Measurements from ENCODE around the gene GARIN1A. TPM values are rescaled to one million over a fixed set of nuclear protein-coding genes. Genes with fewer than 3 reads are reported as not detected.
A peak's percentile ranks its signal among the peaks of the same experiment; 100 is the strongest.

GARIN1A gene
- total and polyA plus RNA-seq, 2 of the 8 experiments (the other 6 are each of a cell fraction or from before 2014, with no cell fraction given), result 0.34 TPM; not detected in 1

DNA sequence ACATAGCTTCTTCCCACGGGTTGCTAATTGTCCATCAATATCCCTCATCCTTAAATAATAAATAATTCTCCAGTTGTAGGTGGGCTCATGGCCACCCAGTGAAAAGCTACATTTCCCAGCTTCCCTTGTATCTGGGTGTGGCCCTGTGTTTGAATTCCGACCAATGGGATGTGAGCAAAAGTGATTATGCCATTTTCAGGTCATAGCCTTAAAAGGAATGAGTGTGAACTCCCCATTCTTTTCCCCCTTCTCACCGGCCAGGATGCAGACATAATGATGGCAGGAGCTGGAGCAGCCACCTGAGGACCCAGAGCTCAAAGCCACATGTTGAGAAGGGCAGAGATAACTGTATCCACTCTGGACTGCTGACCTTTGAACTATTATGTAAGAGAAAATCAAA is 36.7 kb downstream of the GARIN1A start (continued):
- TF ChIP-seq, protein P1, sequence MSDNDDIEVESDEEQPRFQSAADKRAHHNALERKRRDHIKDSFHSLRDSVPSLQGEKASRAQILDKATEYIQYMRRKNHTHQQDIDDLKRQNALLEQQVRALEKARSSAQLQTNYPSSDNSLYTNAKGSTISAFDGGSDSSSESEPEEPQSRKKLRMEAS (IDR thresholded peaks at IDR 0.05), result peak; percentile 7; the same call in 1 of the 2 replicates
- TF ChIP-seq, protein P2, sequence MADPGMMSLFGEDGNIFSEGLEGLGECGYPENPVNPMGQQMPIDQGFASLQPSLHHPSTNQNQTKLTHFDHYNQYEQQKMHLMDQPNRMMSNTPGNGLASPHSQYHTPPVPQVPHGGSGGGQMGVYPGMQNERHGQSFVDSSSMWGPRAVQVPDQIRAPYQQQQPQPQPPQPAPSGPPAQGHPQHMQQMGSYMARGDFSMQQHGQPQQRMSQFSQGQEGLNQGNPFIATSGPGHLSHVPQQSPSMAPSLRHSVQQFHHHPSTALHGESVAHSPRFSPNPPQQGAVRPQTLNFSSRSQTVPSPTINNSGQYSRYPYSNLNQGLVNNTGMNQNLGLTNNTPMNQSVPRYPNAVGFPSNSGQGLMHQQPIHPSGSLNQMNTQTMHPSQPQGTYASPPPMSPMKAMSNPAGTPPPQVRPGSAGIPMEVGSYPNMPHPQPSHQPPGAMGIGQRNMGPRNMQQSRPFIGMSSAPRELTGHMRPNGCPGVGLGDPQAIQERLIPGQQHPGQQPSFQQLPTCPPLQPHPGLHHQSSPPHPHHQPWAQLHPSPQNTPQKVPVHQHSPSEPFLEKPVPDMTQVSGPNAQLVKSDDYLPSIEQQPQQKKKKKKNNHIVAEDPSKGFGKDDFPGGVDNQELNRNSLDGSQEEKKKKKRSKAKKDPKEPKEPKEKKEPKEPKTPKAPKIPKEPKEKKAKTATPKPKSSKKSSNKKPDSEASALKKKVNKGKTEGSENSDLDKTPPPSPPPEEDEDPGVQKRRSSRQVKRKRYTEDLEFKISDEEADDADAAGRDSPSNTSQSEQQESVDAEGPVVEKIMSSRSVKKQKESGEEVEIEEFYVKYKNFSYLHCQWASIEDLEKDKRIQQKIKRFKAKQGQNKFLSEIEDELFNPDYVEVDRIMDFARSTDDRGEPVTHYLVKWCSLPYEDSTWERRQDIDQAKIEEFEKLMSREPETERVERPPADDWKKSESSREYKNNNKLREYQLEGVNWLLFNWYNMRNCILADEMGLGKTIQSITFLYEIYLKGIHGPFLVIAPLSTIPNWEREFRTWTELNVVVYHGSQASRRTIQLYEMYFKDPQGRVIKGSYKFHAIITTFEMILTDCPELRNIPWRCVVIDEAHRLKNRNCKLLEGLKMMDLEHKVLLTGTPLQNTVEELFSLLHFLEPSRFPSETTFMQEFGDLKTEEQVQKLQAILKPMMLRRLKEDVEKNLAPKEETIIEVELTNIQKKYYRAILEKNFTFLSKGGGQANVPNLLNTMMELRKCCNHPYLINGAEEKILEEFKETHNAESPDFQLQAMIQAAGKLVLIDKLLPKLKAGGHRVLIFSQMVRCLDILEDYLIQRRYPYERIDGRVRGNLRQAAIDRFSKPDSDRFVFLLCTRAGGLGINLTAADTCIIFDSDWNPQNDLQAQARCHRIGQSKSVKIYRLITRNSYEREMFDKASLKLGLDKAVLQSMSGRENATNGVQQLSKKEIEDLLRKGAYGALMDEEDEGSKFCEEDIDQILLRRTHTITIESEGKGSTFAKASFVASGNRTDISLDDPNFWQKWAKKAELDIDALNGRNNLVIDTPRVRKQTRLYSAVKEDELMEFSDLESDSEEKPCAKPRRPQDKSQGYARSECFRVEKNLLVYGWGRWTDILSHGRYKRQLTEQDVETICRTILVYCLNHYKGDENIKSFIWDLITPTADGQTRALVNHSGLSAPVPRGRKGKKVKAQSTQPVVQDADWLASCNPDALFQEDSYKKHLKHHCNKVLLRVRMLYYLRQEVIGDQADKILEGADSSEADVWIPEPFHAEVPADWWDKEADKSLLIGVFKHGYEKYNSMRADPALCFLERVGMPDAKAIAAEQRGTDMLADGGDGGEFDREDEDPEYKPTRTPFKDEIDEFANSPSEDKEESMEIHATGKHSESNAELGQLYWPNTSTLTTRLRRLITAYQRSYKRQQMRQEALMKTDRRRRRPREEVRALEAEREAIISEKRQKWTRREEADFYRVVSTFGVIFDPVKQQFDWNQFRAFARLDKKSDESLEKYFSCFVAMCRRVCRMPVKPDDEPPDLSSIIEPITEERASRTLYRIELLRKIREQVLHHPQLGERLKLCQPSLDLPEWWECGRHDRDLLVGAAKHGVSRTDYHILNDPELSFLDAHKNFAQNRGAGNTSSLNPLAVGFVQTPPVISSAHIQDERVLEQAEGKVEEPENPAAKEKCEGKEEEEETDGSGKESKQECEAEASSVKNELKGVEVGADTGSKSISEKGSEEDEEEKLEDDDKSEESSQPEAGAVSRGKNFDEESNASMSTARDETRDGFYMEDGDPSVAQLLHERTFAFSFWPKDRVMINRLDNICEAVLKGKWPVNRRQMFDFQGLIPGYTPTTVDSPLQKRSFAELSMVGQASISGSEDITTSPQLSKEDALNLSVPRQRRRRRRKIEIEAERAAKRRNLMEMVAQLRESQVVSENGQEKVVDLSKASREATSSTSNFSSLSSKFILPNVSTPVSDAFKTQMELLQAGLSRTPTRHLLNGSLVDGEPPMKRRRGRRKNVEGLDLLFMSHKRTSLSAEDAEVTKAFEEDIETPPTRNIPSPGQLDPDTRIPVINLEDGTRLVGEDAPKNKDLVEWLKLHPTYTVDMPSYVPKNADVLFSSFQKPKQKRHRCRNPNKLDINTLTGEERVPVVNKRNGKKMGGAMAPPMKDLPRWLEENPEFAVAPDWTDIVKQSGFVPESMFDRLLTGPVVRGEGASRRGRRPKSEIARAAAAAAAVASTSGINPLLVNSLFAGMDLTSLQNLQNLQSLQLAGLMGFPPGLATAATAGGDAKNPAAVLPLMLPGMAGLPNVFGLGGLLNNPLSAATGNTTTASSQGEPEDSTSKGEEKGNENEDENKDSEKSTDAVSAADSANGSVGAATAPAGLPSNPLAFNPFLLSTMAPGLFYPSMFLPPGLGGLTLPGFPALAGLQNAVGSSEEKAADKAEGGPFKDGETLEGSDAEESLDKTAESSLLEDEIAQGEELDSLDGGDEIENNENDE (IDR thresholded peaks at IDR 0.05; ENCODE audit: insufficient replicate concordance, low read length), result no peak

All from H1 (cell line).